NCI-H69 (cell line): ENCODE data around the gene USP34.
"Not testable (repeated sequence)": the region's sequence is repeated elsewhere in the genome, so short reads cannot be mapped to it uniquely, and the experiment has no call there.

Experiments
- DNase-seq: peaks from one replicate; lab custom pipeline; 2025; lab: John Stamatoyannopoulos, UW

USP34 gene

GRCh38 chr2:61183795-61184194 lies 287.1 kb downstream of the USP34 start:
- DNase-seq: no peak

GRCh38 chr2:61182059-61182383 lies 288.9 kb downstream of the USP34 start:
- DNase-seq: no peak

GRCh38 chr2:61181382-61182058 lies 289.4 kb downstream of the USP34 start:
- no peak for DNase-seq

GRCh38 chr2:61180686-61181085 lies 290.2 kb downstream of the USP34 start:
- no peak for DNase-seq

GRCh38 chr2:61179701-61180639 lies 290.9 kb downstream of the USP34 start:
- no peak for DNase-seq

- no peak for DNase-seq
These were observed 292.0 kb downstream of the USP34 start for GRCh38 chr2:61178603-61179545.

GRCh38 chr2:61177727-61178549 lies 292.9 kb downstream of the USP34 start:
- DNase-seq: peak; percentile 55

- DNase-seq: peak; percentile 93
These were observed 293.8 kb downstream of the USP34 start for GRCh38 chr2:61176755-61177726.

GRCh38 chr2:61175036-61175435 lies 295.9 kb downstream of the USP34 start:
- no peak for DNase-seq

GRCh38 chr2:61173116-61173515 lies 297.8 kb downstream of the USP34 start:
- DNase-seq: no peak

GRCh38 chr2:61172671-61173070 lies 298.2 kb downstream of the USP34 start:
- DNase-seq: no peak

GRCh38 chr2:61167579-61167978 lies 303.3 kb downstream of the USP34 start:
- no peak for DNase-seq

GRCh38 chr2:61165946-61166345 lies 304.9 kb downstream of the USP34 start:
- DNase-seq: no peak

GRCh38 chr2:61165082-61165481 lies 305.8 kb downstream of the USP34 start:
- not testable (repeated sequence) for DNase-seq

GRCh38 chr2:61162721-61163120 lies 308.2 kb downstream of the USP34 start:
- DNase-seq: no peak

GRCh38 chr2:61161888-61162287 lies 309.0 kb downstream of the USP34 start, which contains the start of gene C2orf74:
Gene C2orf74, plus strand, starts transcription at chr2:61162188. Its CDS starts 327 bp downstream, at chr2:61162515.
- DNase-seq: no peak

- no peak for DNase-seq
These were observed 312.4 kb downstream of the USP34 start for GRCh38 chr2:61158356-61158955.

- no peak for DNase-seq
These were observed 313.4 kb downstream of the USP34 start for GRCh38 chr2:61157371-61158003.

- no peak for DNase-seq
These were observed 319.5 kb downstream of the USP34 start for GRCh38 chr2:61151436-61151835.
